Spleen (tissue), 11 donors: ENCODE results near the gene ZNF665. TPM values are rescaled to one million over a fixed set of nuclear protein-coding genes. Genes with fewer than 3 reads are reported as not detected.

ENCODE experiments used
- DNase-seq: peaks from one replicate; pipeline ENCODE4 v3.0.0-alpha.2; 2020
- H3K27ac ChIP-seq, 8 donors: fragments of 200-600 bp; sonication (generic) in 7 of 8; 1 replicate in 4 of 8; 2 replicates in 4 of 8; pipeline versions ENCODE4 v1.5.0 to v1.8.0; 2016 to 2021; ENCODE audit warnings: inconsistent platforms in 4 of 8, mild to moderate bottlenecking in 4 of 8, moderate library complexity in 1 of 8
- H3K27me3 ChIP-seq, 7 donors: fragments of 200-600 bp; sonication (generic) in 6 of 7; replicated peaks in 1 of 7; 1 replicate in 4 of 7; 2 replicates in 3 of 7; pipeline versions ENCODE4 v1.5.0 to v1.8.0; 2016 to 2021; ENCODE audit warnings: inconsistent platforms in 3 of 7, mild to moderate bottlenecking in 1 of 7
- H3K36me3 ChIP-seq, 6 donors: fragments of 200-600 bp; sonication (generic) in 5 of 6; 1 replicate in 4 of 6; 2 replicates in 2 of 6; pipeline versions ENCODE4 v1.5.0 to v1.8.0; 2016 to 2021; ENCODE audit warnings: inconsistent platforms in 2 of 6
- H3K4me1 ChIP-seq, 6 donors: fragments of 200-600 bp; sonication (generic) in 5 of 6; 1 replicate in 3 of 6; 2 replicates in 3 of 6; pipeline versions ENCODE4 v1.5.0 to v1.8.0; 2016 to 2021; ENCODE audit warnings: inconsistent platforms in 3 of 6
- H3K4me3 ChIP-seq, 8 donors: fragments of 200-600 bp; sonication (generic) in 7 of 8; 1 replicate in 4 of 8; 2 replicates in 4 of 8; pipeline versions ENCODE4 v1.5.0 to v1.8.0; 2016 to 2021; ENCODE audit warnings: inconsistent platforms in 4 of 8, mild to moderate bottlenecking in 4 of 8, moderate library complexity in 2 of 8
- H3K9me3 ChIP-seq, 8 donors: fragments of 200-600 bp; sonication (generic) in 7 of 8; 1 replicate in 4 of 8; 2 replicates in 4 of 8; pipeline versions ENCODE4 v1.5.0 to v1.8.0; 2016 to 2021; ENCODE audit warnings: inconsistent platforms in 4 of 8
- CTCF ChIP-seq, 11 experiments: fragments of 200-600 bp in 7 of 11; fragments of 450-650 bp in 4 of 11; sonication (generic) in 4 of 11; IDR thresholded peaks in 8 of 11; conservative IDR thresholded peaks in 3 of 11; 1 replicate in 7 of 11; 2 replicates in 4 of 11; pipeline versions ENCODE4 v1.4.0 to v1.8.0; 2016 to 2021; ENCODE audit warnings: antibody characterized with exemption in 11 of 11, inconsistent platforms in 4 of 11, mild to moderate bottlenecking in 1 of 11
- POLR2A ChIP-seq, 3 donors: fragments of 450-650 bp; IDR thresholded peaks; one replicate each; pipeline ENCODE4 v1.5.1; 2017; ENCODE audit warnings: antibody characterized with exemption in 3 of 3, mild to moderate bottlenecking in 1 of 3
- POLR2AphosphoS5 ChIP-seq, 3 donors: sonication (generic); formaldehyde crosslinking; IDR thresholded peaks; one replicate each; pipeline ENCODE4 v1.5.1; 2017; ENCODE audit warnings: antibody characterized with exemption in 3 of 3
- WGBS, 5 donors: extraction: QIAGEN DNeasy Blood & Tissue Kit in 3 of 5; methylation state at CpG; one replicate each; pipeline versions ENCODE4 v1.1.5 to v1.1.7; 2013 to 2018; 5-methylcytosine and 5-hydroxymethylcytosine counted together
- intact Hi-C: fragments of 100-400 bp; cut with DNase I; formaldehyde crosslinking; loops from one replicate; pipeline ENCODE4 v1.15.0; 2023; ENCODE audit warnings: low total_unique reads
- polyA plus RNA-seq, 3 donors: library from polyadenylated mRNA; stranded (reverse); fragments of 200-250 nt; gene quantifications; one replicate each; pipeline ENCODE4 v1.2.1, GENCODE V29; 2013
- total RNA-seq, 7 donors: library from RNA; depleted of rRNA in 3 of 7; stranded (reverse); fragments of >200 nt in 3 of 7; fragmentation: NEBNext Ultra II Directional in 4 of 7; extraction: Animal tissue kit (Norgen Biotek cat#: 25700) in 4 of 7; gene quantifications; one replicate each; pipeline versions ENCODE4 v1.1.0 to v1.2.1, GENCODE V29; 2016 to 2021
- donor health status: healthy with polysubstance abuse.
- donor health status: DM: no; HTN: no; CAD: no; lungs with moderate emphysema.
- donor health status: DM: no; HTN: no; CAD: no.
- donor health status: Bipolar disorder and iron deficiency.
- donor health status: healthy.
- donor health status: DM: no; HTN: no; CAD: no.
- donor health status: DM: yes; HTN: yes; CAD: no.

Gene ZNF665
- total and polyA plus RNA-seq, 10 donors = 1.9 to 7.3 (median 4.1) TPM

GRCh38 chr19:53136432-53136831, 56.7 kb downstream of the ZNF665 start:
- TF ChIP-seq POLR2A (IDR thresholded peaks at IDR 0.05) (no peak), CTCF (IDR thresholded peaks at IDR 0.05 in 8 of 11, conservative IDR thresholded peaks at IDR 0.05 in 3 of 11) (no peak), POLR2AphosphoS5 (IDR thresholded peaks at IDR 0.05) (no peak)
- Histone ChIP-seq H3K27me3 (peaks cover 0 to 10% (median 0%) of the 10 kb centered on the region in 7 donors), H3K4me1 (peaks cover 0 to 15% (median 6%) of the 10 kb centered on the region in 6 donors), H3K27ac (no peak overlapping the region), H3K9me3 (peaks cover 28 to 100% (median 91%) of the 10 kb centered on the region in 8 donors), H3K4me3 (no peak overlapping the region), H3K36me3 (peaks cover 0 to 18% (median 5%) of the 10 kb centered on the region in 6 donors)
- intact Hi-C loops = loop anchor here (10.0 kb wide), 1 partner anchor 62 kb away; no protein-coding TSS in a partner anchor
- no peak for DNase-seq
- WGBS, 5 donors = 84 to 96% (median 87%) methylated on average over 3 of the region's 3 CpGs

GRCh38 chr19:53132141-53132991, 60.8 kb downstream of the ZNF665 start, which contains the start of gene ZNF415:
ZNF415 (minus strand) TSS chr19:53132910; CDS start chr19:53122676, 10,234 bp downstream.
- Histone ChIP-seq H3K27ac (peak within 1 kb of the TSS; percentile 63 to 88 (median 84)), H3K36me3 (no peaks in the 10 kb centered on the region), H3K9me3 (peaks cover 6 to 75% (median 51%) of the 10 kb centered on the region in 8 donors), H3K4me1 (peaks cover 0 to 26% (median 13%) of the 10 kb centered on the region in 6 donors), H3K27me3 (peaks cover 0 to 10% (median 0%) of the 10 kb centered on the region in 7 donors), H3K4me3 (peak within 1 kb of the TSS; percentile 30 to 69 (median 44))
- TF ChIP-seq POLR2A (IDR thresholded peaks at IDR 0.05) = no peak
- no peak for TF ChIP-seq CTCF (IDR thresholded peaks at IDR 0.05 in 8 of 11, conservative IDR thresholded peaks at IDR 0.05 in 3 of 11)
- TF ChIP-seq POLR2AphosphoS5 (IDR thresholded peaks at IDR 0.05) = peak; percentile 75 to 85 (median 82)
- intact Hi-C loops = loop anchor here (10.0 kb wide), 1 partner anchor 58 kb away; no protein-coding TSS in a partner anchor
- WGBS, 5 donors = 2 to 4% (median 3%) methylated on average over 43 to 51 of the region's 51 CpGs
- DNase-seq = peak; percentile 89

- peak overlapping the region in 7 of 8 donors; percentile 63 to 88 (median 85) for H3K27ac ChIP-seq
- 32 to 47% (median 45%) methylated on average over 6 of the region's 6 CpGs for WGBS, 5 donors
- peaks cover 0 to 29% (median 13%) of the 10 kb centered on the region in 6 donors for H3K4me1 ChIP-seq
- peaks cover 0 to 10% (median 0%) of the 10 kb centered on the region in 7 donors for H3K27me3 ChIP-seq
- H3K36me3 ChIP-seq = no peaks in the 10 kb centered on the region
- intact Hi-C loops = loop anchor here (10.0 kb wide), 1 partner anchor 57 kb away; no protein-coding TSS in a partner anchor
- peaks cover under 1 to 69% (median 44%) of the 10 kb centered on the region in 8 donors for H3K9me3 ChIP-seq
- H3K4me3 ChIP-seq = peak overlapping the region in 7 of 8 donors; percentile 30 to 69 (median 45)
- DNase-seq = no peak
- TF ChIP-seq POLR2A (IDR thresholded peaks at IDR 0.05) (no peak), POLR2AphosphoS5 (IDR thresholded peaks at IDR 0.05) (no peak), CTCF (IDR thresholded peaks at IDR 0.05 in 8 of 11, conservative IDR thresholded peaks at IDR 0.05 in 3 of 11) (no peak)
Observed at GRCh38 chr19:53131727-53132126, 61.4 kb downstream of the ZNF665 start.
